ENCODE data around the gene UQCC5.

DNA sequence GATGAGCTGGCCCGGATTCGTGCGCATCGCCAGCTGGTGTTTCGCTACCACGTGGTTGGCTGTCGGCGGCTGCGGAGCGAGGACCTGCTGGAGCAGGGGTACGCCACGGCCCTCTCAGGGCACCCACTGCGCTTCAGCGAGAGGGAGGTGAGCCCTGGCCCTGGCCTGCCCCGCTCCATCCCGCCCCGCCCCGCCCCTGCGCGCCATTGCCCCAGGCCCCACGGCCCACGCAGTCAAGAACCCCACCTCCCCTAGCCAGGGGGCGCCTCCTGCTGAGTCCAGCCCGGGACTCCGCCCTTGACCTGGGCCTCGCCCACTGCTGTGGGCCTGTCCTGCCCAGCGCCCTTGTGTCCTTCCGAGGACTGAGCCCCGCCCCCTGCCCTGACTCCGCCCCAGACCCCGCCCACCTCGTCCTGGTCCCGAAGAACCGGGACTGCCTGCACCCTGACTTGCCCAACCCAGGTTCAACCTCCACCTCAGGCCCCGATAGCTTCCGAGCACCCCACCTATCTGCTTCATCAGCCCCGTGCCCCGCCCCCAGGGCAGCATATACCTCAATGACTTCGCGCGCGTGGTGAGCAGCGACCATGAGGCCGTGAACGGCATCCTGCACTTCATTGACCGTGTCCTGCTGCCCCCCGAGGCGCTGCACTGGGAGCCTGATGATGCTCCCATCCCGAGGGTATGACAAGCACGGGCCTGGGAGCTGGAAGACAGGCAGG, 17.5 kb upstream of the UQCC5 start:
- TF ChIP-seq, protein P1, sequence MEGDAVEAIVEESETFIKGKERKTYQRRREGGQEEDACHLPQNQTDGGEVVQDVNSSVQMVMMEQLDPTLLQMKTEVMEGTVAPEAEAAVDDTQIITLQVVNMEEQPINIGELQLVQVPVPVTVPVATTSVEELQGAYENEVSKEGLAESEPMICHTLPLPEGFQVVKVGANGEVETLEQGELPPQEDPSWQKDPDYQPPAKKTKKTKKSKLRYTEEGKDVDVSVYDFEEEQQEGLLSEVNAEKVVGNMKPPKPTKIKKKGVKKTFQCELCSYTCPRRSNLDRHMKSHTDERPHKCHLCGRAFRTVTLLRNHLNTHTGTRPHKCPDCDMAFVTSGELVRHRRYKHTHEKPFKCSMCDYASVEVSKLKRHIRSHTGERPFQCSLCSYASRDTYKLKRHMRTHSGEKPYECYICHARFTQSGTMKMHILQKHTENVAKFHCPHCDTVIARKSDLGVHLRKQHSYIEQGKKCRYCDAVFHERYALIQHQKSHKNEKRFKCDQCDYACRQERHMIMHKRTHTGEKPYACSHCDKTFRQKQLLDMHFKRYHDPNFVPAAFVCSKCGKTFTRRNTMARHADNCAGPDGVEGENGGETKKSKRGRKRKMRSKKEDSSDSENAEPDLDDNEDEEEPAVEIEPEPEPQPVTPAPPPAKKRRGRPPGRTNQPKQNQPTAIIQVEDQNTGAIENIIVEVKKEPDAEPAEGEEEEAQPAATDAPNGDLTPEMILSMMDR (IDR thresholded peaks at IDR 0.05; ENCODE audit: insufficient read depth, low read length), result no peak
- no peak for TF ChIP-seq POLR2AphosphoS5 (IDR thresholded peaks at IDR 0.05; ENCODE audit: low read depth)
- TF ChIP-seq, protein P2, sequence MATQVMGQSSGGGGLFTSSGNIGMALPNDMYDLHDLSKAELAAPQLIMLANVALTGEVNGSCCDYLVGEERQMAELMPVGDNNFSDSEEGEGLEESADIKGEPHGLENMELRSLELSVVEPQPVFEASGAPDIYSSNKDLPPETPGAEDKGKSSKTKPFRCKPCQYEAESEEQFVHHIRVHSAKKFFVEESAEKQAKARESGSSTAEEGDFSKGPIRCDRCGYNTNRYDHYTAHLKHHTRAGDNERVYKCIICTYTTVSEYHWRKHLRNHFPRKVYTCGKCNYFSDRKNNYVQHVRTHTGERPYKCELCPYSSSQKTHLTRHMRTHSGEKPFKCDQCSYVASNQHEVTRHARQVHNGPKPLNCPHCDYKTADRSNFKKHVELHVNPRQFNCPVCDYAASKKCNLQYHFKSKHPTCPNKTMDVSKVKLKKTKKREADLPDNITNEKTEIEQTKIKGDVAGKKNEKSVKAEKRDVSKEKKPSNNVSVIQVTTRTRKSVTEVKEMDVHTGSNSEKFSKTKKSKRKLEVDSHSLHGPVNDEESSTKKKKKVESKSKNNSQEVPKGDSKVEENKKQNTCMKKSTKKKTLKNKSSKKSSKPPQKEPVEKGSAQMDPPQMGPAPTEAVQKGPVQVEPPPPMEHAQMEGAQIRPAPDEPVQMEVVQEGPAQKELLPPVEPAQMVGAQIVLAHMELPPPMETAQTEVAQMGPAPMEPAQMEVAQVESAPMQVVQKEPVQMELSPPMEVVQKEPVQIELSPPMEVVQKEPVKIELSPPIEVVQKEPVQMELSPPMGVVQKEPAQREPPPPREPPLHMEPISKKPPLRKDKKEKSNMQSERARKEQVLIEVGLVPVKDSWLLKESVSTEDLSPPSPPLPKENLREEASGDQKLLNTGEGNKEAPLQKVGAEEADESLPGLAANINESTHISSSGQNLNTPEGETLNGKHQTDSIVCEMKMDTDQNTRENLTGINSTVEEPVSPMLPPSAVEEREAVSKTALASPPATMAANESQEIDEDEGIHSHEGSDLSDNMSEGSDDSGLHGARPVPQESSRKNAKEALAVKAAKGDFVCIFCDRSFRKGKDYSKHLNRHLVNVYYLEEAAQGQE (IDR thresholded peaks at IDR 0.05; ENCODE audit: insufficient replicate concordance, low read depth), result no peak
- no peak for TF ChIP-seq SPI1 (IDR thresholded peaks at IDR 0.05; ENCODE audit: borderline replicate concordance, low read depth)

Data from HL-60 (cell line).